NCI-H774 (cell line): ENCODE results near the gene UBE2E1.
"Not testable (repeated sequence)": the region's sequence is repeated elsewhere in the genome, so short reads cannot be mapped to it uniquely, and the experiment has no call there.

Source experiments
- DNase-seq: peaks from one replicate; lab custom pipeline; 2025; lab: John Stamatoyannopoulos, UW

UBE2E1 gene

DNA sequence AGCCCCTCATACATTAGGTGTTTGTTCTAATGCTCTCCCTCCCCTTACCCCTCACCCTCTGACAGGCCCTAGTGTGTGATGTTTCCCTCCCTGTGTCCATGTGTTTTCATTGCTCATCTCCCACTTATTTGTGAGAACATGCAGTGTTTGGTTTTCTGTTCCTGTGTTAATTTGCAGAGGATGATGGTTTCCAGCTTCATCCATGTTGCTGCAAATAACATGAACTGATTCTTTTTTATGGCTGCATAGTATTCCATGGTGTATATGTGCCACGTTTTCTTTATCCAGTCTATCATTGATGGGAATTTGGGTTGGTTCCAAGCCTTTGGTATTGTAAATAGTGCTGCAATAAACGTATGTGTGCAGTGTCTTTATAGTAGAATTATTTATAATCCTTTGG, 43.7 kb downstream of the UBE2E1 start:
- not testable (repeated sequence) for DNase-seq

DNA sequence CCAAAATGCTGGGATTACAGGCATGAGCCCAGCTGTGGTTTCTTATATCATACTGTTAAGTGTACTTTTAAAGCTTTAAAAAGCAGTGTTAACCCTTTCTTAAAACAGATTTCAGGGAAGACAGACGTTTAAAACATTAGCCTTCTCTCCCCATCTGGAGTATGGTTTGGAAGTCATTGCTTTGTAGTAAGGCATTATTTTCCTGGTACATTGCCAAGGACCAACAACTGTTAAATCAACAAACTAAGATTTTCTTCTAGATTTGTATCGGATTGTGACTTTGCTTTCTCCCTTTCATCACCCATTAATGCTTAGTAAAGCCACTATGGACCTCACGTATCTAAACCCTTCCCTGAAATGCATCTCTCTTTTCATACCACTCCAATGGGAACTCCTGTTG, 50.5 kb downstream of the UBE2E1 start:
- DNase-seq = no peak

DNA sequence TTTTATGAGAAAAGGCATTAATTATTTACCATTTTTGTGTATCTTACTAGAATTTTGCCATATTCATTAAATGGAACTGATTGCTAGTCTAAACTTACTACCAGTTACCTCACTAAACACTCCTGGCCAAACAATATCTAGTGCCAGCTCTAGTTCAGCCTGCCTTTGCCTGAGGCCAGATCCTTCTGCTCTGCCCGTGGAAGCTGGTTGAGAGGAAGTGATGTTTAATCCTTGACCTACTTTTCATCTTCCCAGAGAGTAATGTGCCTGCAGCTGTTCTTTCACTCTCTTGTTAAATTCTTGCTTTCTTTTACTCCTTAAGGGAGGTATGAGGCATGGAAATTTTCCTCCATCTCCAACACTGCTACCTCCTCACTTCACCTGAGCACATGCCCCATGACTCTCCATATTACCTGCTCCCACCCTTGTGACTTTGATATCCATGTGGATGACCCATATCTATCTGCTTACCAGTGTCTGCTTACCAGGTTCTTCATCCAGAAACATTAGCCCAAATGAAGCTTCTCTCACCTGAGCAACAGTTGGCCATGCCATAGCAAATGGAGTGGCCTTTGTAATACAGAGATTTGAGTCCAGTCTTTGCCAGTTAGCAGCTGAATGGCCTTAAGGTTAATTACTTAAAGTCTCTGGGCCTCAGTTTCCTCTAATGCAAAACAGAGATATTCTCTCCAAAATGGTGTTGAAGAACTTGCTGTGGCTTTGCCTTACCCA, 53.4 kb downstream of the UBE2E1 start:
- DNase-seq = no peak

- DNase-seq = no peak
These were observed 54.2 kb downstream of the UBE2E1 start for GRCh38 chr3:23859839-23860382.

DNA sequence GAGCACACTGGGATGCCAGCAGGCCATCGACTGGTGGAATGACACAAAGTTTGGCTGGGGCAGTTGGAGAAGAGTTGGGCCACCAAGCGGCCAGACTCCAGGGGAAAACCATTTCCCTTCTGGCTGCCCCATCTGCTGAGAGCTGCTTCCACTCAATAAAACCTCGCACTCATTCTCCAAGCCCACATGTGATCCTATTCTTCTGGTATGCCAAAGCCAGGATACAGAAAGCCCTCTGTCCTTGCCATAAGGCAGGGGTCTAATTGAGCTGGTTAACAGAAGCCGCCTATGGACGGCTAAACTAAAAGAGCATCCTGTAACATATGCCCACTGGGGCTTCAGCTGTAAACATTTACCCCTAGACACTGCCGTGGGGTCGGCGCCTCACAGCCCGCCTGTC, 55.9 kb downstream of the UBE2E1 start:
- DNase-seq = no peak

DNA sequence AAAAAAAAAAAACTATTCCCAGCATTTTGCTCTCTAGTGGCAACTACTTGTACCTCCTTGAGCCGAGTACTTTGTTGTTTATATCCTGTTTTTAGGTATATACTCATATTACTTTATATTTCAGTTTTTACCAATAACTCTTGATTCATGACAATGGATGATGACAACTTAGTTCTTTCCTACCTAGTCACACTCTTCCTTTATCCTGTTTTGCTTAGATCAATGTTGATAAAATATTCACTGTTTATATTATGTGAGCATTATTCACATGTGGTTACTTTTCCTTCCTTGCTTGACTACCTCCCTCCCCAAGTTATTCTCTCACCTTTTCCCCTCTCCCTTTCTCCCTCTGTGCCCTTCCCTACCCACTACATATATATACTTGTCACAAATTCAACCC, 57.3 kb downstream of the UBE2E1 start:
- no peak for DNase-seq

DNA sequence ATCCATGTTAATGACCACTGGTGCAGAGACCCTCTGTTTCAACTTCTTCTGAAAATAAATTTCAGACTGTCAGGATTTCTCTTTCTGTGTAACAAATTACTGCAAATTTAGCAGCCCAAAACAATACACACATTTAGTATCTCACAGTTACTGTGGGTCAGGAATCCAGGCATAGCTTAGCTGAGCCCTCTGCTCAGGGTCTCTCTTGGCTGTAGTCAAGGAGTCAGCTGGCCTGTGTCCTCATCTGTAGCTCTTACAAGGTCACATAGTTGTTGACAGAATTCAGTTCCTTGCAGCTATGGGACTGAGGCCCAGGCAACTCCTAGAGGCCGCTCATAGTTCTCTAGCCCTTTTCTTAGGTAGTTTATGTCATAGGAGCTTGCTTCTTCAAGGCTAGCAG, 59.2 kb downstream of the UBE2E1 start:
- no peak for DNase-seq

DNA sequence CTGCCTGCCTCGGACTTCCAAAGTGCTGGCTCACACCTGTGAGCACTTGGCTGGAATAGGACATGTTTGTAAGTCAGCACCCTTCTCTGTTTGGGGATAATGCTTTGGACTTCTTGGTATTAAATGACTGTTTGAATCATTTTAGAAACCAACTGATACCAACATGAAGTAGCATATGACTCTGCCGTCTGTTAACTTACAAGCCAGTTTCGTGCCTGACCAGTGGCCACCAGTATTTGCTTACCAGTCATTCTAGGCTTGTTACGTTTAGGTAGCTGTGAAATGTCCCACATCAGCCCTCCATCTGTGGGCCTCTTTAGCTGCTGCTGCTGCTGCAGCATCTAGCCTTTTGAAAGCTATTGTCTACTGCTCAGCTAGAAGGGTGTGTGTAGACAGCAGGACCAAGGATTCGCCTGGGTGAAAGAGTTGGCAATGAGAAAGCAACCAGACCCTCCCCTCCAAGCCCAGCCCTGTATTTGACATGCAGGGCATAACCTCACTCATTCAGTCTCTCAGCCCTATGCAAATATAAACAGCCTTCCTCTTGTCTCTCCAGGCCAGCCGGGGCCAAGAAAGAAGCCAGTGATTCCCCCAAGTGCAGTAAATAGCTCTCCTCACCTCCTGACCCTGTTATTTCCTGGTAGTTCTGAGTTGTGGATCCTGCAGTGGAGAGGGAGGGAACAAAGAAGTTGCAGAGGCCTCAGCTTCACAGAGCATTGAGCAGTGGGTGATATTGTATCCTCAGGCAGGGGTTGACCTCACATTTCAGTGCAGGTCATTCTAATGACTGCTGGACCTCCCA, 60.0 kb downstream of the UBE2E1 start:
- DNase-seq = no peak

DNA sequence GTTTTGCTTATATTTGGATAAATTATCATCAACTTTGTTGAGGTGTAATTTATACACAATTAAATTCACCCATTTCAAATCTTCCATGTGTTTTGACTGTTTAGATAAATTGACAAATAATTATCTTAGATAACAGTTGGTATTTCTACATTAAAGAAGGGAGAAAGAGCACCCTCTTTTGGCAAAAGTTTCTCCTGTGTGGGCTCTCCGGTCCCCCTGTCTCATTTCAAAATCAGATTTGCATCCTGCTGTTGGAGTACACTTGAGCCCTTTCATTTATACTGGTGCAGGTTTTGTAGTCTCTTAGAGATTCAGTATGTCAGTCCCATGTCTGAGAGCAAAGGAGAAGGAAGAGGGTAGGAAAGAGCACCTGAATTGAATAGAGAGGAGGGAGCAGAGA, 61.6 kb downstream of the UBE2E1 start:
- no peak for DNase-seq

DNA sequence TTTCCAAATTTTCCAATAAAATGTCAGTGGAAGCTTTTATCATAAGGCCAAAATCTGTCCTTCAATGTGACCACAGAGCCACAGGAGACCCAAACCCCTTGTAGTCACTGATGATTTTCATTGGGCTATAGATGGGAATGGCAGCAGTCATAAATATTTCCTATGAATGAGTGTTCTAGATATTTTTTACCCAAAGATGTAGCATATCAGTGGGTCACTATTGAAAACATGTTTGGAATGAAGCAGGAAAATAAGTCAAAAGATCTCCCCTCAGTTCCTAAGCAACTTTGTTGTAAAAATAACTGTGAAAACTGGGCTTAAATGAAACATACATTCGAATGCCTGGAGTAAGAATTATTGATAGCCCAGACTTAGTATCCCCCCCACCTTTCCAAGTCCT, 62.1 kb downstream of the UBE2E1 start:
- no peak for DNase-seq

- DNase-seq = no peak
These were observed 64.4 kb downstream of the UBE2E1 start for GRCh38 chr3:23869977-23870662.

DNA sequence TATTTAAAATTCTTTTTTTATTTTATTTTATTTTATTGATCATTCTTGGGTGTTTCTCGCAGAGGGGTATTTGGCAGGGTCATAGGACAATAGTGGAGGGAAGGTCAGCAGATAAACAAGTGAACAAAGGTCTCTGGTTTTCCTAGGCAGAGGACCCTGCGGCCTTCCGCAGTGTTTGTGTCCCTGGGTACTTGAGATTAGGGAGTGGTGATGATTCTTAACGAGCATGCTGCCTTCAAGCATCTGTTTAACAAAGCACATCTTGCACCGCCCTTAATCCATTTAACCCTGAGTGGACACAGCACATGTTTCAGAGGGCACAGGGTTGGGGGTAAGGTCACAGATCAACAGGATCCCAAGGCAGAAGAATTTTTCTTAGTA, 64.9 kb downstream of the UBE2E1 start:
- not testable (repeated sequence) for DNase-seq

DNA sequence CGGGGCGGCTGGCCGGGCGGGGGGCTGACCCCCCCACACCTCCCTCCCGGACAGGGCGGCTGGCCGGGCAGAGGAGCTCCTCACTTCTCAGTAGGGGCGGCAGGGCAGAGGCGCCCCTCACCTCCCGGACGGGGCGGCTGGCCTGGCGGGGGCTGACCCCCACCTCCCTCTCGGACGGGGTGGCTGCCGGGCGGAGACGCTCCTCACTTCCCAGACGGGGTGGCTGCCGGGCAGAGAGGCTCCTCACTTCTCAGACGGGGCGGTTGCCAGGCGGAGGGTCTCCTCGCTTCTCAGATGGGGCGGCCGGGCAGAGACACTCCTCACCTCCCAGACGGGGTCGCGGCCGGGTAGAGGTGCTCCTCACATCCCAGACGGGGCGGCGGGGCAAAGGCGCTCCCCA, 65.6 kb downstream of the UBE2E1 start:
- DNase-seq = not testable (repeated sequence)

- no peak for DNase-seq
These were observed 66.6 kb downstream of the UBE2E1 start for GRCh38 chr3:23872330-23872729.

GRCh38 chr3:23873941-23874340, 68.2 kb downstream of the UBE2E1 start:
- no peak for DNase-seq

- no peak for DNase-seq
These were observed 68.8 kb downstream of the UBE2E1 start for GRCh38 chr3:23874359-23875112.

DNA sequence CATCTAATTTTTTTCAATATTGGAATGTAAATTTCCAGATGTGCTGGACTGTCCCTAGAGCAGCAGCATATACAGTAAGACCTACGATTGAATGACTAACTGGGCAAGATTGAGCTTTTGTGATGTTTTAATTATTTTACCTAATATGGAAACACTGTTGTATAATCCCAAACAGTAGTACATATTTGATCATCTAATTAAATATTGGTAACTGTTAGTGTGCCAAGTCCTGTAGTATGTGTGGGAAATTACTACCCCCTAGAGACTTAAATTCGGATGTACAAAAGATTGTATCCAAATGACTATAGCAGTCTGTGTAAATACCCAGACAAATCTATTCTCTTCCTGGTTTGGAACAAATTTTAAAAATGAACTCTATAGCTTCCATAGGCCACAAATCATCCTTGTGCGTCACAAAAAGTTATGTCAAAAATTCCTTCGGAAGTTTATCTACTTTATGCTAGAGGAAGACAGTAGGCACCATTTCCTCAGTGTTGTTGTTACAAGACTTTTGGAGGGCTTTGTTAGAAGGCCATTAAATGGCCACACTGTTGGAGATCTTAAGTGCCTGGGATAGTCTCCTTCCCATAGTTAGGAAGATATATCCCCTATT, 69.5 kb downstream of the UBE2E1 start:
- no peak for DNase-seq

DNA sequence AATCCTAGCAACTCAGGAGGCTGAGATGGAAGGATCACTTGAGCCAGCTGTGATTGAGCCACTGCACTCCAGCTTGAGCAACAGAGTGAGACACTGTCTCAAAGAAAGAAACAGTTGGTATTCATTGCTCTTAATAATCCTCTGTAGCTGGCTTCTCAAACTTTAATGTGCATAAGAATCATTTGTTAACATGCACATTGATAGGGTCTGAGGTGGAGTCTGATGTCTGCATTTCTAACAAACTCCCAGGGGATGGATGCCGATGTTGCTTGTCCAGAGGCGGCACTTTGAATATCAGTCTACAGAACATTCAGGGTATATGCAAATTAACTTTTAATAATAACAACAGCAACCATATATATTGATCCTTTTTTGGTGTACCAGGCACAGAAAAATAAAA, 71.2 kb downstream of the UBE2E1 start:
- no peak for DNase-seq

DNA sequence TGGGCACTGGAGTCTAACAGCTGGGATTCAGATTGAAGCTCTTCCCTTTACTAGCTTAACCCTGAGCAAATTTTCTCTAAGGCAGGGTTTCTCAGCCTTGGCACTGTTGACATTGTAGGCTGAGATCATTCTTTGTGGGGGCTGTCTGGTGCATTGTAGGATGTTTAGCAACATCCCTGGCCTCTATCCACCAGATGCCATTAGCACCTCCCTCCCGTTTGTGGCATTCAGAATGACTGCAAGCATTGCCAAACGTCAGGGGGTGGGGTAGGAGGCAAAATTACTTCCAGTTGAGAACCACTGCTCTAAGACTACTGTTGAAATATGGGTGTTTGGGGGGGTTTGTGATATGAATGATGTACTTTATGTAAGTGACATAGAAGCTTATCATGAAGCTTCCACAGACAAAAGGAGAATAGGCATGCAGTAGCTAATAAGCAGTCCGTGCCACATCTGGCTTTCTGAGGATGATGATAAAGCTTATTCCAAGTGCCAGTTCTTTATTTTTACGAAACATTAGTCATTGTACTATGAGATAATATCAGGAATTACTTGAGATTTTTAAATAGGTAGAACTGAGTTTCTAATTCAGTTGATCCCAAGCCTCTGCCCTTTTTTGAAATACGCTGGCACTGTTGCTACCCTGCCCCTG, 71.7 kb downstream of the UBE2E1 start:
- DNase-seq = no peak

DNA sequence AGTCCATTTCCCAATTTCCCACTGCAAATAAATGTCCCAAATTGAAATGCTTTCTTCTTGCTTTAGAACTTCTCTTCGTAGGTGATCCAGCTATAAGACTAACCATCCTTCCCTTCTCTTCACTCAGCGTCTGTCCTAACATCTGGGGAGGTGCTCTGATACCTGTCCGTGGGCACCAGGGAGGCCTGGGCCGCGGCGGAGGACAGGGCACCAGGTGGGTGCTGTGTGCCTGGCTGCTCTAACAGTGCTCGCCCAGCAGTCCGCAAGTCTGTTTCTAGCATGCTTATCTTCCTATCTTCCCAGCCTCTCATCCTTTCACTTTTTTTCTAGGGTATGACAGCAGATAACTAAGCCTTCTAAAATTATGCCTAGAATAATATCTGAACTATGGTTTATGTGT, 73.7 kb downstream of the UBE2E1 start:
- DNase-seq = no peak

GRCh38 chr3:23880703-23881339, 75.1 kb downstream of the UBE2E1 start:
- DNase-seq = no peak
